Stimulated activated CD4-positive, alpha-beta T cell treated with anti-CD3 and anti-CD28 coated beads, Interleukin-1b, Interleukin-23, amount 100 ng/mL, for 1 hour (primary cell): ENCODE results near the gene ABCA4.

Experiments
- DNase-seq, 2 donors: peaks; one replicate each; pipeline ENCODE4 v3.0.0-alpha.2; 2020; ENCODE audit warnings: low read depth in 2 of 2

The ABCA4 gene

DNA sequence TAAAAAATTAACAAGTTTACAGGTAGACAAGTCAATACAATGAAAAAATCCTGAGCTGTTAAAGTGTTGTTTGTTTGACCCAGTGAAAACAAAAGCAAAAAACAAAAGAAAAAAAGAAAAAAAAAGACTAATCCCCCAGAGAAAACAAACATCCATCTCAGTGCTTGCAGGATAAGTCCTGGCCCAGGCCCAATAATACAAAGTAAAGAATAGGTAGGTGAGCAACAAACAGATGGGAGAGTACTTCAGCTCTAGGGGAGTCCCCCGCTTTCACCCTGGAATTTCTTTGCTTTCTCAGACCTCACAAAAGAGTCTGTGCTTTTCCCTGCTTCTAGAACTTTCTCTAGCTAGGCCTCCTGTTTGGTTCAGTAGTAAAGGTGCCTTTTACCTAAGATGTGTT, 70.3 kb downstream of the ABCA4 start:
- DNase-seq, result no peak

DNA sequence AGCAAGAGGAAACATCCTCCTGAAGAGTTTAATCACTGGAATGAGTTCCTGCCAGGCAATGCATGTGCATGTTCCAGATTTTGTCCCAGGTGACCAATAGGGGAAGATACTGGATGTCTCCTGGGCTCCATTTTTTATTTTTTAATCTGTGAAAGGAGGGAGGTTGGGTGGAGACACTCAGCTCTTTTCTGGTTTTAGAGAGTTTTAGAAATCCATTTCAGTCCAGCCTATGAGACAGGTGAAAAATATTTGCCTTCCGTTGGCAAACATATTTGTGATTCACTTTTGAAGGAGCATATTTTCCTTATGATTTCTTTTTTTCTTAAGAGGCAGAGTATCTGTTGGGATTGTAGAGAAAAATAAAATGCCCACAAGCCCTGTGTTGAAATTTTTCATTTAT, 70.7 kb downstream of the ABCA4 start:
- no peak for DNase-seq

DNA sequence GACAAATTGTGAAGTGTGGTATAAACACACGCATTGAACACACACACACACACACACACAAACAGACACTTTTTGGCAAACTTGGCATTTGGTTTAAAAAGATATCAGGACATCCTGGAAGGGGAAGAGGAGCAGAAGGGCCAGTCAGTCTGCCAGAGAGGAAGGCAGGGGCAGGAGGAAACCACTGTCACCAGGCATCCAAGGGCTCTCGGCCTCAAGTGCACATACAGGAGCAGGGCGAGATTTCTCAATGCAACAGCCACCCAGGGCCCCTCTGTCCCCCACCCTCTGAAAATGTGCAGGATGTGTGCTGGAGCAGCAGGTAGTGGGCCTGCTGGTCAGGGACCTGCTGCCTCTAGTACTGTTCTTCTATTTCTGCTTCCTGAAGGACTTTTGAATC, 71.2 kb downstream of the ABCA4 start:
- no peak for DNase-seq

DNA sequence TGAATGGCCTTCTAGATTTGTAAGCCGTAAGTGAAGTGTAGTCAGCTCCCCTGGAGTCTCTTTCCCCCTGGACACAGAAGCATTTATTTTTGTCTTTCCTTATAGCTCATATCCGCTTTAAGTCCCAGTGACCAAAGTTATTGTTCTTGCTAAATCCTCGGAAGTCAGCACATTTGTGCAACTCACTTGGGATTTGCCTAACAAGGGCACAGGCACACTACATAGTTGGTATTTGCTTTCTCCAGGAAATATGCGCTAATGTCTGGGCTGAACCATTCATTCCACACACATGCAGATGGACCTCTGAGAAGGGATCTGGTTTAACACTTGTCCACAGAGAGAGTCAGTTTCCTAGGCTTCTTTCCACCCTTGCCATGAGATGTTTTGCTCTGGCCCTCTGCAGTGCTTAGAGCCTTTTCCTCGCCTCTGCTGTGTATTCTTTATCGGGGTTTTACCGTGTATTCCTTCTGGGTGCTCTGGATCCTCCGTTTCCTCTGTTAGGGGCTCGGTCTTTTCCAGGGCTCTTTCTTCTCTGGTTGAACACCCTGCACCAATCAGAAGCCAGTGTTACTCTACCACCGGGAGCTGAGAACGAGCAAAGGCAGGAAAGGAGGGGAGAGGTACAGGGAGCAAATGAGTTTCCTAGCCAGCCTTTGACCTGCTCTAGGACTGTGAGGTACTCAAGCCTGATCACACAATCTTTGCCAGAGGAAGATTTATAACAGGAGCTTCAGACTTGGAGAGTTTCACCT, 72.4 kb downstream of the ABCA4 start:
- no peak for DNase-seq

GRCh38 chr1:94047949-94048348, 73.0 kb downstream of the ABCA4 start:
- no peak for DNase-seq

GRCh38 chr1:94045465-94046056, 75.4 kb downstream of the ABCA4 start:
- peak in 1 of 2 donors; percentile 14 for DNase-seq

DNA sequence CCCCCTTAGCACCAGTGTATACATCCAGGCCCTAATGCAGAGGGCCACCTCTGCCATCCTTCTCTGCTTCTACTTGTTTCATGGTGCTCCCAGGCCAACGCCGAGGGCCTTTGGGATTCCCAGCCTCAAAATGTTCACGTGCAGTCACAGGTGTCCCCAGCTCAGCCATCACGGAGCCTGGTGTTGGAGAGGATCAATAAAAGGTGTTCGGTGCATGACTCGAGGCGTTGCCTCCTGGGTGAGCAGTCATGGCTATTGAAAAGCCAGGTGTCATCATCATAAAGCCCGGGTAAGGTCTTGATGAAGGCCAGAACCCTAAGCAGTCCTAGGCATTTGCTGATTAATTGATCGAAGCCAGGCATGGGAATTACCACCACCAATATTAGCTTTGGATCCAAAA, 76.1 kb downstream of the ABCA4 start:
- no peak for DNase-seq

- DNase-seq, result no peak
Measured at GRCh38 chr1:94044290-94044790, 76.6 kb downstream of the ABCA4 start.

DNA sequence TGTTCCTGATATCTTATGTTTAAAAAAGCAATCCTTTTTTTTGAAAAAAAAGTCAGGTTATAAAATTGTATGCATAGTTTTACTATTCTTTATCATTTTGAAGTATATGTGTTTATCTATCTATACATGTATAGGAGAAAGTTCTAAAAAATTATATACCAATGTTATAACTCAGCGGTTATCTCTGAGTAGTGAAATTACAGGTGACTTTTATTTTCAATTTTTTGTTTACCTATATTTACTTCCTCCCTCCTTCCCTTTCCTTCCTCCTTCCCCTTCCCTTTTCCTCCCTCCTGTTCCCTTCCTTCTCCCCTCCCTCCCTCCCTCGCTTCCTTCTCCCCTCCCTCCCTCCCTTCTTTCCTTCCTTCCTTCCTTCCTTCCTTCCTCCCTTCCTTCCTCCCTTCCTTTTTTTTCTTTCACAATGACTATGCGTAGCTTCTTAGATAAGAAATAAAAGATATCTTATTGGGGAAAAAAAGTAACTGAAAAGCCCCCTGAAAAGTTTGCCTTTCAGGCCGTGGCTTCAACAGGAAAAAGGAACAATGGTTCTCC, 77.1 kb downstream of the ABCA4 start:
- DNase-seq, result no peak

- no peak for DNase-seq
Measured at GRCh38 chr1:94042388-94042787, 78.6 kb downstream of the ABCA4 start.

- DNase-seq, result no peak
Measured at GRCh38 chr1:94039871-94040569, 80.9 kb downstream of the ABCA4 start.

GRCh38 chr1:94039514-94039870, 81.5 kb downstream of the ABCA4 start:
- DNase-seq, result peak in 1 of 2 donors; percentile 23

GRCh38 chr1:94038511-94038910, 82.4 kb downstream of the ABCA4 start:
- DNase-seq, result no peak

- no peak for DNase-seq
Measured at GRCh38 chr1:94037392-94038229, 83.3 kb downstream of the ABCA4 start.

- DNase-seq, result no peak
Measured at GRCh38 chr1:94036730-94037129, 84.2 kb downstream of the ABCA4 start.

- DNase-seq, result no peak
Measured at GRCh38 chr1:94033849-94034248, 87.1 kb downstream of the ABCA4 start.

GRCh38 chr1:94032637-94033036, 88.3 kb downstream of the ABCA4 start:
- DNase-seq, result no peak

GRCh38 chr1:94031591-94031990, 89.4 kb downstream of the ABCA4 start:
- no peak for DNase-seq

GRCh38 chr1:94031154-94031553, 89.8 kb downstream of the ABCA4 start:
- DNase-seq, result no peak

DNA sequence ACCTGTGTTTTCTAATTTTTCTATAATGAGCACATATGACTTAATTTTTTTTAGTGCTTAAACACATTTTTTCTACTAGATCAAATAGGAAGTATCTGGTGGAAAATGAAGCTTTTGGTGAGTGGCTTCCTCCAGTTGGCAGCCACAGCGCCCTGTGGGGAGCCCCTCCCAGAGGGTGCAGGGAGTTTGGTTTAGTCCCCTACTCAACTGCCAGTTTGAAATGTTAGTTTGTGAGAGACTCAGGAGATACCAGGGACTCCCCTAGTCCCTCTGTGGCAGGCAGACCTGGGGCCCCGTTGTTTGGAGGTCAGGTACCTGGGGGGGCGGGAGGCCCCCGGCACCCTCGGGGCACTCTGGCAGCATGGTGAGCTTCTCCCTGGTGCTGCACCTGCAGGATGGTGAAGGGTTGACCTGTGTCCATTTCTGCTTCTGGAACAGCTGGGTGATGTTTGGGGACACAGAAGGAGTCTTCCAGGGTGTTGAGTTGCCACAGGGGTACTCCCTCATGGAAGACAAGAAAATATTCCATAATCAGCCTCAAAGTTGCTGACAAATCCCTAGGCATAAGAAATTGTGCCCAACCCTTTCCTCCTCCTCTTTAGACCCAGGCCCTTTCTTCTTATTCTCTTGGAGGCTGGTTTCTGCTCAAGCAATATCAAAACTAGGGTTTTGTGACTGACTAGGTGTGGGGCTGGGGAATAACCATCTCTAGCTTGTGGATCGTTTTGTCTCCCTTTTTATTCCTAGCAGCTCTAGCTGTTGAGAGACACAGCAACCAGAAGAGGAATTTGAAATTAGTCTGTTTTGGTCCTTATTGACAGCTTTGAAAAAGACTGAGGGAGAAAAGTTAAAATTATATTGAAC, 91.6 kb downstream of the ABCA4 start:
- DNase-seq, result no peak
